K562 (cell line): Measurements from ENCODE around the gene IL17RB. TPM values are rescaled to one million over a fixed set of nuclear protein-coding genes. Genes with fewer than 3 reads are reported as not detected.

Source experiments
- ATAC-seq: fragments of 200-7000 bp; cut with Tn5 transposase; 3 replicates; pipeline ENCODE4 v1.9.1; 2020; ENCODE audit warnings: moderate library complexity
- BruUV-seq: library from RNA; stranded (reverse); fragments of 400-500 nt; replicated peaks from 2 replicates; lab custom pipeline; 2021; lab: Mats Ljungman, UMichigan
- CTCF ChIA-PET: fragments of 300-600 bp; formaldehyde crosslinking; extraction: SDS; loops from one replicate; lab custom pipeline; 2021; ENCODE audit warnings: low intra/inter-chr PET ratio; lab: Yijun Ruan, JAX
- POLR2A ChIA-PET: fragments of 300-600, 350-650 bp; sonication (Branson Sonifier 250); formaldehyde crosslinking; extraction: SDS; loops from one replicate; lab custom pipeline; 2021; ENCODE audit warnings: antibody characterized with exemption, inconsistent platforms; lab: Yijun Ruan, JAX
- DNase-seq, 4 experiments: peaks; one replicate each; pipeline versions ENCODE4 v3.0.0 to v3.0.0-alpha.2; 2011 to 2018; ENCODE audit warnings: low spot score in 3 of 4, mixed read lengths in 3 of 4; ENCODE audit errors: extremely low read depth in 1 of 4
- FAIRE-seq: peaks from 2 replicates; lab custom pipeline; 2011; peaks lifted over from hg19 to GRCh38; lab: Jason Lieb, UNC
- H2AFZ ChIP-seq: 2 replicates; pipeline ENCODE4 v1.6.0; 2011; ENCODE audit warnings: low read depth, low read length, control low read depth, inconsistent platforms
- H3K27ac ChIP-seq: fragments of 200-600 bp; 3 replicates; pipeline ENCODE4 v1.8.0; 2011; ENCODE audit warnings: low read depth, mild to moderate bottlenecking, control low read depth, inconsistent platforms, low read length, moderate library complexity, mixed read lengths; ENCODE audit errors: extremely low read depth
- H3K27me3 ChIP-seq, 2 experiments: fragments of 300-600 bp in 1 of 2; 2 replicates in 1 of 2; 3 replicates in 1 of 2; pipeline versions ENCODE4 v1.6.0 to v1.8.0; 2011; ENCODE audit warnings: inconsistent platforms in 2 of 2, low read length in 2 of 2, mild to moderate bottlenecking in 1 of 2, mixed read lengths in 1 of 2, moderate library complexity in 1 of 2; ENCODE audit not compliant: control insufficient read depth in 2 of 2, insufficient read depth in 2 of 2
- H3K36me3 ChIP-seq: fragments of 300-600 bp; 3 replicates; pipeline ENCODE4 v1.8.0; 2011; ENCODE audit warnings: mild to moderate bottlenecking, low read length, inconsistent platforms; ENCODE audit not compliant: control insufficient read depth, insufficient read depth
- H3K4me1 ChIP-seq, 2 experiments: fragments of 200-600 bp in 1 of 2; replicated peaks in 1 of 2; 2 replicates in 1 of 2; 3 replicates in 1 of 2; pipeline versions ENCODE4 v1.5.1 to v1.8.0; 2011; ENCODE audit warnings: inconsistent platforms in 2 of 2, low read length in 2 of 2, mild to moderate bottlenecking in 1 of 2, mixed read lengths in 1 of 2, moderate library complexity in 1 of 2; ENCODE audit not compliant: control insufficient read depth in 2 of 2, insufficient read depth in 2 of 2
- H3K4me2 ChIP-seq: 2 replicates; pipeline ENCODE4 v1.6.1; 2011; ENCODE audit warnings: low read length, control low read depth, inconsistent platforms, mixed read lengths; ENCODE audit not compliant: insufficient read depth
- H3K4me3 ChIP-seq: fragments of 200-600 bp; sonication (generic), shearing (Covaris generic); 2 replicates; pipeline ENCODE4 v1.5.1; 2016; ENCODE audit warnings: control low read depth, inconsistent platforms
- H3K79me2 ChIP-seq: fragments of 200-600 bp; 3 replicates; pipeline ENCODE4 v1.8.0; 2011; ENCODE audit warnings: low read length, inconsistent platforms; ENCODE audit not compliant: control insufficient read depth, insufficient read depth
- H3K9ac ChIP-seq, 2 experiments: 2 replicates each; pipeline versions ENCODE4 v1.6.0 to v1.6.1; 2011; ENCODE audit warnings: low read depth in 2 of 2, low read length in 2 of 2, control low read depth in 1 of 2, inconsistent platforms in 1 of 2, mild to moderate bottlenecking in 1 of 2, mixed read lengths in 1 of 2; ENCODE audit not compliant: insufficient read depth in 1 of 2
- H3K9me1 ChIP-seq: one replicate; pipeline ENCODE4 v1.6.0; 2011; ENCODE audit warnings: inconsistent platforms, mild to moderate bottlenecking, low read length, moderate library complexity; ENCODE audit not compliant: control insufficient read depth, insufficient read depth
- H3K9me3 ChIP-seq: replicated peaks from 2 replicates; pipeline ENCODE4 v1.5.1; 2011; ENCODE audit warnings: low read depth, low read length, inconsistent platforms; ENCODE audit not compliant: control insufficient read depth, insufficient read depth
- H4K20me1 ChIP-seq: replicated peaks from 2 replicates; pipeline ENCODE4 v1.6.1; 2011; ENCODE audit warnings: low read length, inconsistent platforms, mixed read lengths; ENCODE audit not compliant: control insufficient read depth, insufficient read depth
- ETS2 ChIP-seq: IDR thresholded peaks from 2 replicates; pipeline ENCODE4 v1.6.1; 2016; ENCODE audit warnings: borderline replicate concordance, missing genetic modification characterization, mild to moderate bottlenecking, moderate library complexity, missing compliant biosample characterization; ENCODE audit not compliant: poor library complexity, severe bottlenecking
- FOXJ3 ChIP-seq: sonication (generic); formaldehyde crosslinking; IDR thresholded peaks from 2 replicates; pipeline ENCODE4 v1.4.0; 2020; ENCODE audit warnings: mild to moderate bottlenecking, missing genetic modification reagents
- HINFP ChIP-seq: fragments of 450-650 bp; conservative IDR thresholded peaks from 2 replicates; pipeline ENCODE4 v1.6.1; 2016; ENCODE audit warnings: missing genetic modification characterization, low read depth, mild to moderate bottlenecking, control low read depth, missing compliant biosample characterization
- KHSRP ChIP-seq: fragments of 450-650 bp; IDR thresholded peaks from 2 replicates; pipeline ENCODE4 v1.6.1; 2017
- KLF10 ChIP-seq: fragments of 250-450 bp; sonication (Bioruptor Pico); IDR thresholded peaks from 2 replicates; pipeline ENCODE4 v1.6.1; 2021; ENCODE audit warnings: matching md5 sums
- NONO ChIP-seq, 2 experiments: fragments of 200-400 bp in 1 of 2; fragments of 450-650 bp in 1 of 2; formaldehyde crosslinking in 1 of 2; IDR thresholded peaks; 2 replicates each; pipeline ENCODE4 v1.6.1; 2017; ENCODE audit warnings: low read depth in 2 of 2, mild to moderate bottlenecking in 2 of 2, moderate library complexity in 2 of 2, low read length in 1 of 2
- NR2C2 ChIP-seq, 2 experiments: fragments of 200-800 bp in 1 of 2; sonication (Bioruptor generic) in 1 of 2; sonication (generic) in 1 of 2; formaldehyde crosslinking in 1 of 2; IDR thresholded peaks; 2 replicates each; pipeline versions ENCODE4 v1.6.1 to v1.8.0; 2016 to 2022; ENCODE audit warnings: mild to moderate bottlenecking in 1 of 2, missing compliant biosample characterization in 1 of 2, missing genetic modification characterization in 1 of 2, missing genetic modification reagents in 1 of 2
- PCBP2 ChIP-seq: fragments of 200-400 bp; formaldehyde crosslinking; IDR thresholded peaks from 2 replicates; pipeline ENCODE4 v1.6.1; 2018; ENCODE audit warnings: low read length, low read depth, mild to moderate bottlenecking, moderate library complexity; ENCODE audit not compliant: poor library complexity, severe bottlenecking
- POLR2A ChIP-seq: fragments of 450-650 bp; conservative IDR thresholded peaks from 2 replicates; pipeline ENCODE4 v1.6.1; 2016
- POU5F1 ChIP-seq: fragments of 150-350 bp; IDR thresholded peaks from 2 replicates; pipeline ENCODE4 v1.6.1; 2014; ENCODE audit warnings: borderline replicate concordance, low read length, low read depth, mild to moderate bottlenecking; ENCODE audit not compliant: partially characterized antibody
- SP2 ChIP-seq: IDR thresholded peaks from 2 replicates; pipeline ENCODE4 v1.6.1; 2011; ENCODE audit warnings: mild to moderate bottlenecking, low read depth, low read length, moderate library complexity; ENCODE audit not compliant: poor library complexity, severe bottlenecking; ENCODE audit errors: extremely low read depth
- ZMIZ1 ChIP-seq, 2 experiments: fragments of 150-350 bp in 1 of 2; IDR thresholded peaks; 2 replicates each; pipeline ENCODE4 v1.6.1; 2012 to 2016; ENCODE audit warnings: low read depth in 2 of 2, low read length in 2 of 2, mild to moderate bottlenecking in 1 of 2, moderate library complexity in 1 of 2
- ZNF764 ChIP-seq: fragments of 250-450 bp; sonication (Bioruptor Pico); IDR thresholded peaks from 2 replicates; pipeline ENCODE4 v1.4.0; 2020; ENCODE audit warnings: low read depth, mild to moderate bottlenecking, moderate library complexity
- WGBS: fragments of 100-300 bp; shearing (Covaris generic); methylation state at CpG from one replicate; pipeline ENCODE4 v1.1.6; 2016; ENCODE audit warnings: low coverage, mixed read lengths; ENCODE audit not compliant: insufficient coverage; ENCODE audit errors: missing lambda C conversion rate; 5-methylcytosine and 5-hydroxymethylcytosine counted together
- in situ Hi-C: fragments of 300-500 bp; cut with MboI; formaldehyde crosslinking; loops from 4 replicates; pipeline ENCODE4 v1.15.0; 2018; ENCODE audit warnings: inconsistent platforms, mixed read lengths
- intact Hi-C: fragments of 100-400 bp; cut with micrococcal nuclease; formaldehyde crosslinking; loops from 2 replicates; pipeline ENCODE4 v1.14.2; 2022
- polyA plus RNA-seq, 8 experiments: library from polyadenylated mRNA; depleted of rRNA in 4 of 8; stranded (reverse) in 5 of 8; unstranded in 3 of 8; fragments of >200 nt; fragmentation: Nextera tagmentation in 2 of 8; fragmentation: Illumina TruSeq in 1 of 8; extraction: Ambion mirVana in 2 of 8; extraction: Trizol in 1 of 8; gene quantifications; 2 replicates each; pipeline versions ENCODE4 v1.2.1 to v1.2.3, GENCODE V29; 2011 to 2014; ENCODE audit warnings: inconsistent platforms in 1 of 8, missing spikeins in 1 of 8
- total RNA-seq, 7 experiments: library from RNA; depleted of rRNA in 6 of 7; stranded (reverse); fragments of >200 nt in 6 of 7; fragmentation: Illumina TruSeq in 2 of 7; extraction: Trizol in 2 of 7; gene quantifications; 2 replicates each; pipeline versions ENCODE4 v1.2.1 to v1.2.3, GENCODE V29; 2011 to 2021; ENCODE audit warnings: low replicate concordance in 1 of 7
- TF ChIP-seq, protein P1 (sequence below): fragments of 450-650 bp; IDR thresholded peaks from 2 replicates; pipeline ENCODE4 v1.6.1; 2016; ENCODE audit warnings: missing biosample characterization, missing genetic modification characterization

Gene IL17RB
- total and polyA plus RNA-seq, 9 of the 15 experiments (the other 6 are each of a cell fraction or from before 2014, with no cell fraction given) = 1.1 to 4.1 (median 1.7) TPM

- TF ChIP-seq ETS2 (no peak), HINFP (no peak), POLR2A (no peak), FOXJ3 (no peak), KLF10 (CRISPR knock-in tag) (no peak)
Observed at GRCh38 chr3:53811143-53811927, 35.0 kb upstream of the IL17RB start (continued).

- no TSS peak for BruUV-seq
- in situ Hi-C loops (no loop called here), intact Hi-C loops (no loop called here)
- Histone ChIP-seq H3K79me2 (no peaks in the 10 kb centered on the region), H3K9me3 (no peaks in the 10 kb centered on the region), H3K9me1 (no peaks in the 10 kb centered on the region), H3K9ac (no peak overlapping the region), H2AFZ (no peak overlapping the region), H4K20me1 (no peaks in the 10 kb centered on the region), H3K27me3 (peaks cover 12 to 63% of the 10 kb centered on the region in 2 experiments; a peak in 3 of 5 replicates), H3K4me1 (no peaks in the 10 kb centered on the region; a peak in 1 of 5 replicates), H3K4me3 (no peak overlapping the region), H3K36me3 (no peaks in the 10 kb centered on the region), H3K4me2 (no peak overlapping the region), H3K27ac (no peak overlapping the region)
- TF ChIP-seq, protein P1, sequence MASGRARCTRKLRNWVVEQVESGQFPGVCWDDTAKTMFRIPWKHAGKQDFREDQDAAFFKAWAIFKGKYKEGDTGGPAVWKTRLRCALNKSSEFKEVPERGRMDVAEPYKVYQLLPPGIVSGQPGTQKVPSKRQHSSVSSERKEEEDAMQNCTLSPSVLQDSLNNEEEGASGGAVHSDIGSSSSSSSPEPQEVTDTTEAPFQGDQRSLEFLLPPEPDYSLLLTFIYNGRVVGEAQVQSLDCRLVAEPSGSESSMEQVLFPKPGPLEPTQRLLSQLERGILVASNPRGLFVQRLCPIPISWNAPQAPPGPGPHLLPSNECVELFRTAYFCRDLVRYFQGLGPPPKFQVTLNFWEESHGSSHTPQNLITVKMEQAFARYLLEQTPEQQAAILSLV = no peak
- TF ChIP-seq NR2C2 (CRISPR knock-in tag; IDR thresholded peaks at IDR 0.05) (no peak), NR2C2 (tag; IDR thresholded peaks at IDR 0.05) (no peak), NONO (IDR thresholded peaks at IDR 0.05; ENCODE audit: low read depth in 2 of 2, low read length in 1 of 2) (no peak), POU5F1 (no peak), ZMIZ1 (IDR thresholded peaks at IDR 0.05; ENCODE audit: low read depth in 2 of 2, low read length in 2 of 2) (no peak), PCBP2 (no peak), SP2 (no peak), KHSRP (no peak), ZNF764 (no peak)
- POLR2A ChIA-PET = no interaction called here
- CTCF ChIA-PET = no interaction called here
- ATAC-seq (no peak), FAIRE-seq (no peak), DNase-seq (no peak)
- WGBS = 0% methylated on average over 4 of the region's 4 CpGs
Observed at GRCh38 chr3:53812434-53812833, 33.9 kb upstream of the IL17RB start.
